Measurements from ENCODE around the gene SGK2. TPM values are rescaled to one million over a fixed set of nuclear protein-coding genes. Genes with fewer than 3 reads are reported as not detected.

The SGK2 gene
- total RNA-seq, 3 donors from 2014 or later: 60.4 to 207 (median 125) TPM

DNA sequence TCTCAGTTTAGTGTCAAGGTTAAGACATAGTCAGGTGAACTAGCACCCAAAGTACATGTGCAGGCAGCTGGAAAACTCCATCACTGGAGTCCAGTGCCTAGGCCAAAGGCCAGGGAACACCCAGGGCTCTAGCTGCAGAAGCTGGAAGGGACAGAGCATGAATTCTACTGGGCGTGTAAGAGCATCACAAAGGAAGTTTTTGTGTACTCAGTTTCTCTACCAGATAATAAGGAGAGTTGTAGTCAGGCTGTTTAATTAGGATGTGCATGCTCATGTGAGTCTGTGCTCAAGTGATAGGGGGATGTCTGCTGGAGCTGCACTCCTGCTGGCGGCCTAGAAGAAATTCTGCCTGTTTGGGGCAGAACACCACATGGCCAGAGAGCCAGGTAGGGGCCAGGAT, 43.2 kb upstream of the SGK2 start:
- no peak for DNase-seq
- Histone ChIP-seq H3K4me1 (ENCODE audit: low read depth) (peaks cover 2% of the 10 kb centered on the region), H3K36me3 (ENCODE audit: low read depth) (no peaks in the 10 kb centered on the region), H3K9me3 (no peaks in the 10 kb centered on the region), H3K4me3 (no peak overlapping the region)
- no peak for ATAC-seq
- TF ChIP-seq, protein P1, sequence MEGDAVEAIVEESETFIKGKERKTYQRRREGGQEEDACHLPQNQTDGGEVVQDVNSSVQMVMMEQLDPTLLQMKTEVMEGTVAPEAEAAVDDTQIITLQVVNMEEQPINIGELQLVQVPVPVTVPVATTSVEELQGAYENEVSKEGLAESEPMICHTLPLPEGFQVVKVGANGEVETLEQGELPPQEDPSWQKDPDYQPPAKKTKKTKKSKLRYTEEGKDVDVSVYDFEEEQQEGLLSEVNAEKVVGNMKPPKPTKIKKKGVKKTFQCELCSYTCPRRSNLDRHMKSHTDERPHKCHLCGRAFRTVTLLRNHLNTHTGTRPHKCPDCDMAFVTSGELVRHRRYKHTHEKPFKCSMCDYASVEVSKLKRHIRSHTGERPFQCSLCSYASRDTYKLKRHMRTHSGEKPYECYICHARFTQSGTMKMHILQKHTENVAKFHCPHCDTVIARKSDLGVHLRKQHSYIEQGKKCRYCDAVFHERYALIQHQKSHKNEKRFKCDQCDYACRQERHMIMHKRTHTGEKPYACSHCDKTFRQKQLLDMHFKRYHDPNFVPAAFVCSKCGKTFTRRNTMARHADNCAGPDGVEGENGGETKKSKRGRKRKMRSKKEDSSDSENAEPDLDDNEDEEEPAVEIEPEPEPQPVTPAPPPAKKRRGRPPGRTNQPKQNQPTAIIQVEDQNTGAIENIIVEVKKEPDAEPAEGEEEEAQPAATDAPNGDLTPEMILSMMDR (IDR thresholded peaks at IDR 0.05): no peak
- intact Hi-C loops (cut with DNase I, micrococcal nuclease): no loop called here

DNA sequence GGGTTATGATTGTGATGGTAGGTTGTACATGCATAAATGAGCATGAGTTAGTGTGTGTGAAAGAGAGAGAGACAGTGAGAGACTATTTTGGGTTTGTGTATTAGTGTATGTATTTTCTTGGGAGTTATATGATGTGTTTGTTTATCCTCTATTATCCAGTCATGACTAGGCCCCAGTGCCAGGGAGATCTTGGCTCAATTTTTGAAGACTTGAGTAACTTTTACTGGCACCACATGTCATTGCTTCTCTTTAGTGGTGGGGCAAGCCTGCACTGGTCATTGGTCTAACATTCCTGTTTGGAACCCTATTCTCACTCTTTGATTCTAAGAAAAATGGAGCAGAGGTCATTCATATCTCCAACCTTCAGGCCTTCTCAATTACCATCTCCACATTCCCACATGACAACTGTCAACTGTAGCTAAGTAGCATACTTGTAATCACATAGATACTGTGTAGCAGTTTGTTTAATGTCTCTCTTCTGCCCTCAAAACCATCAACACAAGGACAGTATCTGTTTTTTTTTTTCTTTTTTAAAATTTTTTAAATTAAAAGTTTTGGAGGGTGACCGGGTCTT, 42.5 kb upstream of the SGK2 start:
- TF ChIP-seq, protein P1 (IDR thresholded peaks at IDR 0.05): no peak
- Histone ChIP-seq H3K9me3 (no peaks in the 10 kb centered on the region), H3K36me3 (ENCODE audit: low read depth) (no peaks in the 10 kb centered on the region), H3K4me1 (ENCODE audit: low read depth) (peaks cover 2% of the 10 kb centered on the region), H3K4me3 (no peak overlapping the region)
- intact Hi-C loops (cut with DNase I, micrococcal nuclease): no loop called here
- ATAC-seq (no peak), DNase-seq (no peak)

DNA sequence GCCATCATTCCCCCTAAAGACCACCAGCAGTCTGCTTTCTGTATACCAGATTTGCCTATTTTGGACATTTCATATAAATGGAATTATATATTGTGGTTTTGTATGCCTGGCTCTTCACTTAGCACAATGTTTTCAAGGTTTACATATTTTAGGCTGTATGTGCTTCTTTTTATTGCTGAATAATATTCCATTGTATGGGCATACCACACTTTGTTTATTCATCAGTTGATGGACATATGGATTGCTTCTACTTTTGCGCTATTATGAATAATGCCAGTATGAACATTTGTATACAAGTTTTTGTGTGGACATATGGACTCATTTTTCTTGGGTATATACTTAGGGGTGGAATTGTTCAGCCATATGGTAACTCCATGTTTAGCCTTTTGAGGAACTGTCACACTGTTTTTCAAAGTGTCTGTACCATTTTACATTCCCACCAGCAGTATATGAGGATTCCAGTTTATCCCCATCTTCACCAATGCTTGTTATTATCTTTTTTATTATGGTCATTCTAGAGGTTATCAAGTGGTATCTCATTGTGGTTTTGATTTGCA, 38.7 kb upstream of the SGK2 start:
- Histone ChIP-seq H3K4me3 (no peak overlapping the region), H3K4me1 (ENCODE audit: low read depth) (no peaks in the 10 kb centered on the region), H3K9me3 (no peaks in the 10 kb centered on the region), H3K36me3 (ENCODE audit: low read depth) (no peaks in the 10 kb centered on the region)
- TF ChIP-seq, protein P1 (IDR thresholded peaks at IDR 0.05): no peak
- ATAC-seq (no peak), DNase-seq (no peak)
- intact Hi-C loops (cut with DNase I, micrococcal nuclease): loop anchor here in 1 of 2 donors (2.0 kb wide), 1 partner anchor 39 kb away; no protein-coding TSS in a partner anchor

DNA sequence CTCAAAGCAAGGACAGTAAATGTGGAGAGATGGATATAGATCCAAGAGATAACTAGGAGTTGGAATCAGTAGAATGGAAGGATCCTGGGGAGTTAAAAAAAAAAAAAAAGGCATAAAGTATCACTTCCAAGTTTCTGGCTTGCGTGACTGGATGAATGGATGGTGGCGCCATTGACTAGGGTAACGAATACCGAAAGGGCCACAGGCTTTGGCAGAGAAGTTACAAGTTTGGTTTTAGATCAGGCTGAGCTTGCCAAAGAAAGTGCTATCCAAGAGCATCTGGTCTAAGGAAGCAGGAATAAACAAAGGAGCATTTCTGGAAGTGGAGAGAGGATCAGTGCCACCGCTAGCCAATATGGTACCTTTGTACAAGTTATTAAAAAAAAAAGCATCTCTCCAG, 33.8 kb upstream of the SGK2 start:
- H3K4me3 ChIP-seq: no peak overlapping the region
- no peak for ATAC-seq

DNA sequence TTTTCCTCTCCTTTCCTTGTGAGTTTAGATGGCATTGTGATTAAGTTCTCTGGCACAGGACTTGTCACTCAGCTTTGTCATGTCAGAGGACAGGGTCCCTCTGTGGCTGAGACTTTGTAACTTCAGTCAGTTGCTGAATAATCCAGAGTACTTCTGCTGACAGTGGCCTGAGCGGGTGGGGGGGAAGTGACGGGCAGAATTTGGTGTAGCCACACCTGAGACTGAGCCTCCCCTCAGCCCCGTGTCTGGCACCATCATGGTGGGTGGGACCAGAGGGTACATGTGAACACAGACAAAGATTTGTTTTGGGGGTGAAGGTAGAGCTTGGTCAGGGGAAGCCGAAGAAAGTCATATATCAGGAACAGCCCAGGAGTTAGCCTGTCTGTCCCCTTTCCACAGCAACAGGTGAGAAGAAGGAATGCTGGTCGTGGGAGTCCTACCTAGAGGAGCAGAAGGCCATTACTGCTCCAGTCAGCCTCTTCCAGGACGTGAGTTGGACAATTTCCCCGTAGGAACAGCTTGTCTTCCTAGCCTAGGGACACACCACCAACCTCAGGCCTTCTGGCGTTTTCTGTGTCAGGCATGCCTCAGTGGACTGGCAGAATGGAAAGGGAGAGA, 30.5 kb upstream of the SGK2 start:
- Histone ChIP-seq H3K36me3 (ENCODE audit: low read depth) (no peaks in the 10 kb centered on the region), H3K4me1 (ENCODE audit: low read depth) (no peaks in the 10 kb centered on the region), H3K9me3 (no peaks in the 10 kb centered on the region), H3K4me3 (no peak overlapping the region)
- TF ChIP-seq, protein P1 (IDR thresholded peaks at IDR 0.05): no peak
- ATAC-seq (no peak), DNase-seq (no peak)
- intact Hi-C loops (cut with DNase I, micrococcal nuclease): no loop called here

More for the DNA sequence above, 33.8 kb upstream of the SGK2 start:
- no peaks in the 10 kb centered on the region for H3K4me1 ChIP-seq (ENCODE audit: low read depth)
- no peaks in the 10 kb centered on the region for H3K36me3 ChIP-seq (ENCODE audit: low read depth)
- DNase-seq: no peak
- TF ChIP-seq, protein P1 (IDR thresholded peaks at IDR 0.05): no peak
- intact Hi-C loops (cut with DNase I, micrococcal nuclease): no loop called here
- H3K9me3 ChIP-seq: no peaks in the 10 kb centered on the region
